HEK293T (cell line): Measurements from ENCODE around the gene VTI1A.

Experiments used
- CTCF ChIA-PET: fragments of 350-600 bp; formaldehyde crosslinking; extraction: SDS; loops from one replicate; lab custom pipeline; 2021; ENCODE audit warnings: antibody characterized with exemption, inconsistent platforms; lab: Yijun Ruan, JAX
- POLR2A ChIA-PET: fragments of 350-600 bp; formaldehyde crosslinking; extraction: SDS; loops from one replicate; lab custom pipeline; 2020; ENCODE audit warnings: antibody characterized with exemption, inconsistent platforms; lab: Yijun Ruan, JAX
- DNase-seq: peaks from one replicate; pipeline ENCODE4 v3.0.0; 2012; ENCODE audit warnings: mixed read lengths; ENCODE audit errors: extremely low spot score
- ARNT ChIP-seq: fragments of 450-650 bp; IDR thresholded peaks from 2 replicates; pipeline ENCODE4 v1.6.1; 2017; ENCODE audit warnings: mild to moderate bottlenecking
- BHLHE40 ChIP-seq: fragments of 450-650 bp; IDR thresholded peaks from 2 replicates; pipeline ENCODE4 v1.6.1; 2016; ENCODE audit warnings: mild to moderate bottlenecking, moderate library complexity, borderline replicate concordance
- CTBP1 ChIP-seq: fragments of 450-650 bp; IDR thresholded peaks from 2 replicates; pipeline ENCODE4 v1.6.1; 2016; ENCODE audit warnings: borderline replicate concordance
- ELF4 ChIP-seq: fragments of 450-650 bp; IDR thresholded peaks from 2 replicates; pipeline ENCODE4 v1.6.1; 2017; ENCODE audit warnings: antibody characterized with exemption
- FOXA1 ChIP-seq: fragments of 450-650 bp; IDR thresholded peaks from 2 replicates; pipeline ENCODE4 v1.6.1; 2016; ENCODE audit warnings: mild to moderate bottlenecking
- FOXK2 ChIP-seq: fragments of 450-650 bp; IDR thresholded peaks from 2 replicates; pipeline ENCODE4 v1.6.1; 2016; ENCODE audit warnings: mild to moderate bottlenecking
- FOXM1 ChIP-seq: fragments of 450-650 bp; IDR thresholded peaks from 2 replicates; pipeline ENCODE4 v1.6.1; 2017; ENCODE audit warnings: mild to moderate bottlenecking, borderline replicate concordance
- HDGF ChIP-seq: fragments of 450-650 bp; IDR thresholded peaks from 2 replicates; pipeline ENCODE4 v1.6.1; 2017; ENCODE audit warnings: antibody characterized with exemption, borderline replicate concordance
- L3MBTL2 ChIP-seq: fragments of 450-650 bp; conservative IDR thresholded peaks from 2 replicates; pipeline ENCODE4 v1.6.1; 2016; ENCODE audit warnings: mild to moderate bottlenecking
- LEF1 ChIP-seq: fragments of 450-650 bp; IDR thresholded peaks from 2 replicates; pipeline ENCODE4 v1.6.1; 2017; ENCODE audit warnings: mild to moderate bottlenecking, borderline replicate concordance
- NFRKB ChIP-seq: fragments of 450-650 bp; IDR thresholded peaks from 2 replicates; pipeline ENCODE4 v1.6.1; 2016; ENCODE audit warnings: mild to moderate bottlenecking, moderate library complexity
- SP1 ChIP-seq: fragments of 450-650 bp; IDR thresholded peaks from 2 replicates; pipeline ENCODE4 v1.6.1; 2017
- SUZ12 ChIP-seq: fragments of 450-650 bp; IDR thresholded peaks from 2 replicates; pipeline ENCODE4 v1.6.1; 2016; ENCODE audit warnings: mild to moderate bottlenecking
- TARDBP ChIP-seq: fragments of 450-650 bp; IDR thresholded peaks from 2 replicates; pipeline ENCODE4 v1.6.1; 2016
- ZNF384 ChIP-seq: fragments of 450-650 bp; IDR thresholded peaks from 2 replicates; pipeline ENCODE4 v1.6.1; 2016
- TF ChIP-seq, protein P1 (sequence below): fragments of 450-650 bp; IDR thresholded peaks from 2 replicates; pipeline ENCODE4 v1.6.1; 2016

VTI1A gene

DNA sequence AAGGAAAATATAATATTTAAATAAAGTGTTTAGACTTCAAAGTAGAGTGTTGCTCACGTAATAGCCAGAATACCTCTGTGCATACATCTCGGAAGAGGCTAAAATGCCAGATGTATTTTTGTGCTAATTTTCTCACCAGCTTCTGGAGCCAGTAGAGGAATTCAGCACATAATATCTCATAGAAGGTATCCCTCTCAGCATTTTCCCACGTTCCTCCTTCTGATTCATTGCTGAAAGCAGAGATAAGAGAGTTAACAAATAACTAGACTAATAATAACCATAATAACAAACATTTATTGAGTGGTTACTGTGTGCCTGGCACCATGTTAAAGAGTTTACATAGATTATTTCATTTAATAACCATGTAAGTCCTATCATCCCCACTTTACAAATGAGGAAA lies 123.6 kb downstream of the VTI1A start:
- ChIA-PET POLR2A (no interaction called here), CTCF (no interaction called here)
- no peak for DNase-seq
- TF ChIP-seq CTBP1: no peak

DNA sequence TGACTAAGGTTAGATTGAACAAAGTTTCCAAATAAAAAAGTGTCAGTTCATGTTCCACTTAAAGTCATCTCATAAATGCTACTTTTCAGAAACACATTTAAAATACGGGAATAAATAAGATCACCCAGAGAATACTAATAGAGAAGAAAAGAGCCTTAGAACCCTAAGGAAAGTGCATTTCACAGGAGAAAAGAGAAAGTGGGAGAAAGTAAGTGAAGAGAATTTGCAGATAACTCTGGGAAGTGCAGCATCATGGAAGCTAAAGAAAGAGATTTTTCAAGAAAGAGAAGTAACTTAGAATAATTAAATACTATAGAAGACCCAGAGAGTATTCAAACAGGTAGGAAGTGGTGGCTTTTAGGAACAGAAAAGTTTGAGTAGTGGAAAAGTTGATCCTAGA lies 132.6 kb downstream of the VTI1A start:
- TF ChIP-seq FOXK2 (no peak), BHLHE40 (no peak), SP1 (no peak), NFRKB (no peak), LEF1 (no peak), SUZ12 (no peak), TARDBP (no peak), ZNF384 (no peak), ARNT (no peak), L3MBTL2 (no peak), CTBP1 (no peak), FOXA1 (no peak), HDGF (no peak), FOXM1 (no peak), ELF4 (no peak)
- TF ChIP-seq, protein P1, sequence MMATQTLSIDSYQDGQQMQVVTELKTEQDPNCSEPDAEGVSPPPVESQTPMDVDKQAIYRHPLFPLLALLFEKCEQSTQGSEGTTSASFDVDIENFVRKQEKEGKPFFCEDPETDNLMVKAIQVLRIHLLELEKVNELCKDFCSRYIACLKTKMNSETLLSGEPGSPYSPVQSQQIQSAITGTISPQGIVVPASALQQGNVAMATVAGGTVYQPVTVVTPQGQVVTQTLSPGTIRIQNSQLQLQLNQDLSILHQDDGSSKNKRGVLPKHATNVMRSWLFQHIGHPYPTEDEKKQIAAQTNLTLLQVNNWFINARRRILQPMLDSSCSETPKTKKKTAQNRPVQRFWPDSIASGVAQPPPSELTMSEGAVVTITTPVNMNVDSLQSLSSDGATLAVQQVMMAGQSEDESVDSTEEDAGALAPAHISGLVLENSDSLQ: no peak
- DNase-seq: no peak
- ChIA-PET POLR2A (no interaction called here), CTCF (no interaction called here)

DNA sequence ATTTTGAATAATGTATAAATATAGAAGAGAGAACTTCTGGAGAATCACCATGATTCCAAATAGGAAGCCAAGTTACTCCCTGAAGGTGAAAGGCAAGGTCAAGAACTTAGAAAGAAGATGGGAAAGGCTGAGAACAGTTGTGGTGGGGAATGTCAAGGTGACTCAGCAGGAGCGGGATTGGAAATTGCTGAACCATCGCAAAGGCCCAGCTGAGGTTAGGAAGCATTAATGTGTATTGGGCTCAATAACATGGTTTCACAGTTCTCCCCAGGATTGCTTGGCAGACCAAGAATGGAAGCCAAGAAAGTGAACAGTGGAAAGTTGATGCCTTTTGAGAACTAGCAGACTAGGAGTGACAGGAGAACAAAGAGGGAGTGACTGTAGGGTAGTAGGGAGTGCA lies 133.3 kb downstream of the VTI1A start:
- no peak for DNase-seq
- TF ChIP-seq SP1: no peak
- TF ChIP-seq NFRKB: no peak
- TF ChIP-seq FOXK2: no peak
- no peak for TF ChIP-seq HDGF
- TF ChIP-seq ELF4: no peak
- TF ChIP-seq, protein P1: no peak
- no peak for TF ChIP-seq FOXA1
- no peak for TF ChIP-seq ZNF384
- TF ChIP-seq CTBP1: no peak
- TF ChIP-seq ARNT: no peak
- ChIA-PET CTCF (no interaction called here), POLR2A (no interaction called here)

DNA sequence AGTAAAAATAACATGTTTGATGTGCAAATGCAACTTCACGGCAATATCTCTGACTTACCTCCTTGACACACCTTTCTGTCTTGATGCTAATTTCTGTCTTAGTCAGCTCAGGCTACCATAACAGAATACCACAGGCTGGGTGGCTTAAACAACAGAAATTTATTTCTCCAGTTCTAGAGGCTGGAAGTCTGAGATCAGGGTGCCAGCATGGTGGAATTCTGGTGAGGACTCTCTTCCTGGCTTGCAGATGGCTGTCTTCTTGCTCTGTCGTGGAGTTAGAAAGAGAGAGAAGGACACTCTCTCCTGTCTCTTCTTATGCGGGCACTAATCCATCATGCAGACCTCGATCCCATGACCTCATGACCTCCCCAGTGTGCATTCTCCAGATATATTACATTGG lies 134.9 kb downstream of the VTI1A start:
- TF ChIP-seq HDGF (no peak), FOXA1 (no peak), FOXK2 (no peak), NFRKB (no peak), FOXM1 (no peak), ZNF384 (no peak), LEF1 (no peak), L3MBTL2 (no peak), CTBP1 (no peak), ELF4 (no peak), ARNT (no peak)
- TF ChIP-seq, protein P1: no peak
- ChIA-PET CTCF (no interaction called here), POLR2A (no interaction called here)
- no peak for DNase-seq

DNA sequence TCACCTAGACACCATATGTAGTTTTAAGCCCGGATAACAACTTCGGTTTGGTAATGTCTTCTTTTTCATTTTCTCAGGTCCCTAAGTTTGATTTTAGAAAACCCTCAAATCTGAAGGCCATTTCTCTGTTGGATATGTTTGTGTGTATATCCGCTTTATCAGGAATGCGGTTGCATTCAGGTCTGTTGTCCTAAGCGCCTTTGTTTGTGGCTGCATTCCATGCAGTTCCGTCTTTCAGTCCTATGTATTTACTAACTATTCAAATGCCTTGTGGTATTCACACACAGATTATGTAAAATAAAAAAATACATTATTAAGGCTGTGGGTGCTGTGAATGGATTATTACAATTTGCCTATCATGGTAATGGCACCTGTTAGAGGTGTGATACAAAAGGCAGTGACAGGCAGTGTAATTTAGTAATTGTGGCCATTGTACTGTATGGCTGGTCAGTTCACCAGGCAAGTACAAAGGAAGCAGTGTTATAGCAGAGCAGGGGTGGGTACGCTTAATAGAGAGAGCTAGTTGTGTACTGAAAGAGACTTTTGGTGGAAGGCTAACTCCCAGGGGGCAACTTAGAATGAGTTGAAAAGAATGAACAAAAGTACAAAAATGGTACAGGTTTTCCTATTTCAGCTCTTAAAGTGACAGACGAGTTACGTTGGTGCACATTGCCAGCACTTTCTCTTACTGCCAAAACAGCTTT lies 136.4 kb downstream of the VTI1A start:
- CTCF ChIA-PET: no interaction called here
- POLR2A ChIA-PET: no interaction called here
- DNase-seq: no peak
- TF ChIP-seq CTBP1 (no peak), BHLHE40 (no peak), ZNF384 (no peak), FOXA1 (no peak), ARNT (no peak), LEF1 (no peak)

DNA sequence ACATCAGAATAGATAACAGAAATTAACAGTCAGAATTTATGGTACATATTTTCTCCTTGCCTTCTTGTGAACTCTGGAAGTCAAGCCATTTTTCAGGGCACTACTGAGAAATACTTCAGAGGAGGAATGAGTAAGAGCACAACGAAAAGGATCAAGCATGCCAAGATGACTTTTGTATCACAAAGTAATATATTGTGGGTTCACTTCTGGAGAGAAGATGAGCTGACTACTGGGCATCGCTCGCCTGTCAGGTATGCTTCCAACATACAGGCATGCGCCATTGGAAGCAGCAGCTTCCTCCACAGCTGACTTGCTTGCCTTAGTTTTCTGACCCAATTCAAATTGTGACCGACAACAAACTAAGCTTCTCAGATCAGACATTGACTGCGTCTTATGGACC lies 137.3 kb downstream of the VTI1A start:
- TF ChIP-seq FOXA1: no peak
- no peak for TF ChIP-seq L3MBTL2
- TF ChIP-seq FOXK2: no peak
- no peak for TF ChIP-seq ZNF384
- TF ChIP-seq HDGF: no peak
- TF ChIP-seq LEF1: no peak
- TF ChIP-seq CTBP1: no peak
- TF ChIP-seq NFRKB: no peak
- TF ChIP-seq TARDBP: no peak
- TF ChIP-seq SP1: no peak
- TF ChIP-seq, protein P1: no peak
- TF ChIP-seq FOXM1: no peak
- ChIA-PET CTCF (no interaction called here), POLR2A (no interaction called here)
- no peak for DNase-seq
